Inferior parietal cortex (tissue), 1 donor: Measurements from ENCODE around the gene MRPL34.
"Not testable (repeated sequence)": the region's sequence is repeated elsewhere in the genome, so short reads cannot be mapped to it uniquely, and the experiment has no call there.

ENCODE experiments used
- DNase-seq: peaks from one replicate; pipeline ENCODE4 v3.0.0-alpha.2; 2016; ENCODE audit errors: extremely low spot score

Gene MRPL34

DNA sequence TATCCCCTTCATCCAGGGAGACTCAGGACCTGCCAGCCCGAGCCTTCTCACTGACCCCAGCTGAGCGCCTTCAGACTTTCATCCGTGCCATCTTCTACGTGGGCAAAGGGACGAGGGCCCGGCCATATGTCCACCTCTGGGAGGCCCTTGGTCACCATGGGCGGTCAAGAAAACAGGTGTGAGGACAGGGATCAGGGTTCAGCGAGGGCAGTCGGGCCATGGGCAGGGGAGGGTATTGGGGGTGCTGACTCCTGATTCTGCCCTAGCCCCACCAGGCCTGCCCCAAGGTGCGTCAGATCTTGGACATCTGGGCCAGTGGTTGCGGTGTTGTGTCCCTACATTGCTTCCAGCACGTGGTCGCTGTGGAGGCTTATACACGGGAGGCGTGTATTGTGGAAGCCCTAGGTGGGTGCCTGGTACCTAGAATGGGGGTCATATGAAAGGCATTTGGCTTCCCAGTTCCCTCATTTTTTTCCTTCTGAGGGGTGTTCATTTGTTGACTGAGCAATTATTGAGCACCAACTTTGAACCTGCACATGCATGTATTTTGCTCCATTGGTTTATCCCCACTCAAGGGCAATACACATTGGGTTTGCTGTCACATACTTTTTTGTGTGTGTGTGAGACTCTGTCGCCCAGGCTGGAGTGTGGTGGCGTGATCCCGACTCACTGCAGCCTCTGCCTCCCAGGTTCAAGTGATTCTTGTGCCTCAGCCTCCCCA lies 20.1 kb upstream of the MRPL34 start:
- DNase-seq = no peak

- DNase-seq = no peak
Measured at GRCh38 chr19:17286263-17286662, 19.4 kb upstream of the MRPL34 start.

DNA sequence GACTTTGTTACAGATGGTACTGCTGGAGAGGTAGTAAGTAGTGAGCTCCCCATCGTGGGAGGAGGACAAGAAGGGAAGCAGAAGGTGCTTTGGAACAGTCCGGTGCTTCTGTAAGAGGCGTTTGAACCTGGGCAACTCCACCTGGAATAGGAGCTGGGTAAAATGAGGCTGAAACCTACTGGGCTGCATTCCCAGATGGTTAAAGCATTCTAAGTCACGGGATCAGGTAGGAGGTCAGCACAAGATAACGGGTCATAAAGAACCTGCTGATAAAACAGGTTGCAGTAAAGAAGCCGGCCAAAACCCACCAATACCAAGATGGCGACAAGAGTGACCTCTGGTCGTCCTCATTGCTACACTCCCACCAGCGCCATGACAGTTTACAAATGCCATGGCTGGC lies 18.9 kb upstream of the MRPL34 start:
- DNase-seq = no peak

DNA sequence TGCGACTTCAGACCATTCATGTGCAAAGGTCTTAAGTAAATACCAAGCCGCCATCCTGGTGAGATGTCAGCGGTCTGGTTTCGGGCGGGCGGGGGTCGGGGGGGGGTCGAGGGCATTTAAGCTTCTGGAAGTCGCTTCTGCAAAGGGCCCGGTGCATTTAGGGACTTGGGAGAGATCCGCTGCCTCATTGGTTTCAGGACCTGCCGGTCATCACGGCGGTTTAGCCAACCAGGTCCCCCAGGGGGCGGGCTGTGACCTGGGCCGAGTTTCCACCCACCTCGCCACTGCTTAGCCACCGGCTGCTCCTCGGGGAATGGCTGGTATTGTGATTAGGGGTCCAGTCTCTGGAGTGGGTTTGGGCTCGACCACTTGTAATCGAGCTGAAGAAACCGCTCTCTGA lies 16.2 kb upstream of the MRPL34 start:
- peak; percentile 36 for DNase-seq

- peak; percentile 72 for DNase-seq
Measured at GRCh38 chr19:17292301-17293074, 13.2 kb upstream of the MRPL34 start.

DNA sequence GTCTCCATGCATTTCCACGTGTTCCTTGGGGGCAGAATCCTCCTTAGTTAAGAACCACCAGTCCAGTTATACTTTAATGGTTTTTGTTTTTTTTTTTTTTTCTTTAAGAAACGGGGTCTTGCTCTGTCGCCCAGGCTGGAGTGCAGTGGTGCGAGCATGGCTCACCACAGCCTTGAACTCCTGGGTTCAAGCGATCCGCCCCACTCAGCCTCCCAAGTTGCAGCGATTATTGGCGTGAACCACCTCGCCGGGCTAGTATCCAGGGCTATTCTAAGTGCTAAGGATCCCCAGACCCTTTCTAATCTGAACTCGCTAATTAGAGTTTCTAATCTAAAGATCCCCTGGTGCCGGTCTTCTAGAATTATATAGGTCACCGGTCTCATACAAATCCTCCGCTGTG lies 12.1 kb upstream of the MRPL34 start:
- no peak for DNase-seq

DNA sequence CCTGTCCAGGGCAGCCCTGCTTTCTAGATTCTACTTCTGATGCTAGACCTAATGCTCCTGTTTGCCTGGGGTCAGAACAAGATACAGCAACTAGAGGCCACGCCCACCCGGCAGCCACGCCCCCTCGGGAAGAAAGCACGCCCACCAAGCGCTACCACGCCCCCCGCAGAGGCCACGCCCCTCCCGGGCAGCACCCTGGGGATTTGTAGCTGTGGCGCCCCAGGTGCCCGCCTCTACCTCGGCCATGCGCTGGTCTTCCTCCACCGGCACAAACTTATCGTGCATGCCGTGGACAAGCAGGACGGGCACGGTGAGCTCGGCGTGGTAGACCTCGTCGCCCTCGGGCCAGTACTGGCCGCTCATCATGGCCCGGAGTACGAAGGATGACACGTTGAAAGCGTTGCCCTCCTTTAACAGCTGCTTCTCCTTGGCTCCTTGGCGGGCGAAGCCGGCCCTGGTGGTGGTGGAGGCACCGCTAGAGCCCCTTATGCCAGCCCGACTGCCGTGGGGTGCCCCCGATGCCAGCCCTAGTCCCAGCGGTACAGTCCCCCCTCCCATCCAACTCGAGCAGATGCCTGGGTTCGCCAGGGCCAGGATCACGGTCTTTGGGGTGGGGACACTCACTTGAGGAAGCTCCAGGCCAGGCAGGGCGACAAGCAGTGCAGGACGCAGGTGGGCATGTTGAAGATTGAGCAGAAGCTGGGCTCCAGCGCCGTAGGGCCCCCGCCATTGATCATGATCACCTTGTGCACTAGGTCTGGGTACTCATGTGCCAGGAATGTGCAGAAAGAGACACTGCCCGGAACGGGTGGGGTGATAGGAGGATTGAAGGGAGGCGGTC lies 11.4 kb upstream of the MRPL34 start:
- DNase-seq = no peak

DNA sequence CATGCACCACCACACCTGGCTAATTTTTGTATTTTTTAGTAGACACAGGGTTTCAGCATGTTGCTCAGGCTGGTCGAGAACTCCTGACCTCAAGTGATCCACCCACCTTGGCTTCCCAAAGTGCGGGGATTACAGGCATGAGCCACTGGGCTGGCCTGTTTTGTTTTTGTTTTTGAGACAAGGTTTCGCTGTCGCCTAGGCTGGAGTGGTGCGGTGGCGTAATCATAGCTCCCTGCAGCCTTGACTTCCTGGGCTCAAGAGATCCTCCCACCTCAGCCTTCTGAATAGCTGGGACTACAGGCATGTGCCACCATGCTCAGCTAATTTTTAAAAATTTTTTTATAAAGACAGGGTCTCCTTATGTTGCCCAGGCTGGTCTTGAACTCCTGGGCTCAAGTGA lies 10.1 kb upstream of the MRPL34 start:
- not testable (repeated sequence) for DNase-seq

DNA sequence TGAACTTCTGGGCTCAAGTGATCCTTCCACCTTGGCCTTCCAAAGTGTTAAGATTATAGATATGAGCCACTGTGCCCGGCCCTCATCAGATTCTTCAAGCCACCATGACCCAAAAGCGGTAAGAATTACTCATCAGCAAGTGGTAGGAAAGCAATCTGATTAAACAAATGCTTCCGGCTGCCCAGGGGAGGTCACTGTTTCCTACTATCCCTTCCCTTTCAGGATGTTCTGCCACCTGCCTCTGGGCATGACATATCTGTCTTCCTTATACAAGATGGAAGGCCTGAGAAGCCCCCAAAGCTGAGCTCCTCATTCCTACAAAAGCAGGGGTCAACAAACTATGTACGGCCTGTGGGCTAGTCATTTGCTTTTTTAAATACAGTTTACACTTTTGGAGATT lies 9.4 kb upstream of the MRPL34 start:
- DNase-seq = no peak

DNA sequence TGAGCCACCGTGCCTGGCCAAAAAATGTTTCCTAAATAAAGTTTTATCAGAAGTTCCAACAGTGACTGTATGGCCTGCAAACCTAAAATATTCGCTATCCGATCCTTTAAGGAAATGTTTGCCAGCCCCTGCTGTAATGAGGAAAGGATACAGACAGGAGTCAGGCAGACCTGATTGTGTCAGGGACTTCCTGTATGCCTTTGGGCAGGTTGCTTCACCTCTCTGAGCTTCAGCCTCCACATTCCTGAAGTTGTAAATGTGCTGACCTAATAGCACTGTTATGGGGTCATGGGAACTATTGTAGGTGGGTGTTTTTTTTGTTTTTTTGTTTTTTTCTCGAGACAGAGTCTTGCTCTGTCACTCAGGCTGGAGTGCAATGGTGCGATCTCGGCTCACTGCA lies 8.7 kb upstream of the MRPL34 start:
- DNase-seq = no peak

DNA sequence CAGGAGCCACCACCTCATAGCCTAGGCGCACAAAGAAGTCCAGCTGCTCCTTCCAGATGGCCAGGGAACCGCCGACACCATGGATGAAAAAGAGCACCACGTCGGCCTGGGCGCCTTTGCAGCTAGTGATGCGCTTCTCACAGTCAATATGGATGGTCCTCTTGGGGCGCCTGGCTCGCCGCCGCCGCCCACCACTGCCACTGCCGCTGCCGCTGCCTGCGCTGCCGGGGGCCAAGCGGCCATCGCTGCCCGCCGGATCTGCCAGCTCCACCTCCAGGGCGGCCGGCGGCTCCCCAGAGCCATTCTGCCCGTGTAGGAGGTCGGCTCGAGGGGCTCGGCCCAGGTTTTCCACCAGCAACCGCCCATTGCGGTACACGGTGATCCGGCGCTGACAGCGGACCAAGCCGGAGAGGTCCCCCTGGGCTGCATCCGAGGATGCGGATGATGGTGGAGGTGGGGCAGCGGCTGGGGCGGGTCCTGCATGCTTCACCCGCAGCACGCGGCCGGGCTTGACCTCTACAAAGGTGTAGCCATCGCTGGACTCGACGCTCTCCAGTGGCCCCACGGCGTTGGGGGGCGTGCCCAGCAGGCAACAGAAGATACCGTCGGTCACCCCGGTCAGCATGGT lies 4.6 kb upstream of the MRPL34 start:
- DNase-seq = no peak

DNA sequence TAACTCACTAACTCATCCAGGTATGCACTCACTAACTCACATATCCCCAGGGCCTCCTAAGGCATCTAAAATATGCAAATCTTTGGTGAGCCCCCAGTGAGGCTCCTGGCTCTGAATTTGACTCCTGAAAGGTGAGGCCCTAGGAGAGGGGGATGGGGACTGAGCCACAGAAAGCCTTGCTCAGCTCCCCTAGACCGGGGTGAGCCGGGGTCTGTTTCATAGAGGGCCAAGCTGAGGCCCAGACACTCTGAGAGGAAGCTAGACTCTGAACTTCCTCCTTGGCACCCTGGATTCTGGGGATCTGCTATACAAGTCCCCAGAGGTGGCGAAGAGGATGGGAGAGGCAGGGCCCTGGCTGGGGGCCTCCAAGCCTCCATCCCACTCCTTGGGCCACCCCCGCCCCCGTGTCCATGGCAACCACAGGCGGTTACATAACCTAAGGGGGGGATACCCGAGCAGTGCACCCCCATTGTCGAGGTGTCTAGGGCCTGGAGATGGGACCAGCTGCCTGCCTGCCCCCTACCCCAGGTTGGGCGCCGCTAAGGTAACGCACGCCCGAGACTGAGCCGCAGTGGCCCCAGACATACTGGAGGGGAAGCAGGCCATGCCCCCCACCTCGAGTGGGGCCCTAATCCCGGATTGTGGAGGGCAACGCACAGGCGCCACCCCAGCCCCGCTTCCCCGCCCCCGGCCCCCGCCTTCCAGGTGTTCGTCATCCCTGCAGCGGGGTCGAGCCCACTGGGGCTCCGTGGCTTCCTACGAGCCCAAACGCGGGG lies 3.1 kb upstream of the MRPL34 start:
- no peak for DNase-seq

GRCh38 chr19:17303167-17303939 lies 2.3 kb upstream of the MRPL34 start, which contains the start of gene ABHD8:
Gene ABHD8, minus strand, starts transcription at chr19:17303425. Its CDS starts 1,809 bp downstream, at chr19:17301616.
- peak; percentile 91 for DNase-seq

GRCh38 chr19:17303940-17304267 lies 1.8 kb upstream of the MRPL34 start:
- no peak for DNase-seq

DNA sequence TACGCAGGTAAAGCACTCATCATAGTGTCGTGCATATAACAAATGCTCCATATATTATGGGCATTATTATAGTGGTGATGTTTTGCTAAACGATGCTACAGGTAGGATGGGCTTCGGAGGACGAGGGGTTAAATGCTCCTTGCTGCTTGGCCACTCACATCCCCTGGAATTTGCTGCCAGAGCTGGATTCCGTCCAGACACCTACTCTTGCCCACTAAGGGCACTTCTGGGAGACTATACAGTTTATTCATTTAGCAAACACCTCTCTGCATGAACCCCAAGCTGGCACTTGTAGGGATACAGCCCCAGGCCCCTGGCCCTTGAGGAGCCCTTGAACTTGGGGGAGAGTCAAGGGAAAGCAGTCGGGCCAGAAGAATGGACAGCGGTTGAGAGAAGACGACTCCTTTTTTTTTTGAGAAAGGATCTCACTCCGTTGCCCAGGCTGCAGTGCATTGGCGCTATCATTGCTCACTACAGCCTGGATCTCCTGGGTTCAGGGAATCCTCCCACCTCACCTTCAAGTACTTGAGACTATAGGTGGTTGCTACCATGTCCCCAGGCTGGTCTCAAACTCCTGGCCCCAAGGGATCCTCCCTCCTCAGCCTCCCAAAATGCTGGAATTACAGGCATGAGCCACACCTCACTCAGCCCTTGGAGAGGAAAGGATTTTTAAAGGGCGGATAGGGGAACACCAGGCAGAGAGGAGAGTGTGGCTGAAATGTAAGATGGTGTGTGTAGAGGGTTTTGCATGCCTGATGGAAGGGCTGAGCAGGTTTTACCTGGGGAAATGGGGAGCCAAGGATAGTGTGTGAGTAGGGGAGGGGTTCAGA lies 1.1 kb upstream of the MRPL34 start:
- no peak for DNase-seq

DNA sequence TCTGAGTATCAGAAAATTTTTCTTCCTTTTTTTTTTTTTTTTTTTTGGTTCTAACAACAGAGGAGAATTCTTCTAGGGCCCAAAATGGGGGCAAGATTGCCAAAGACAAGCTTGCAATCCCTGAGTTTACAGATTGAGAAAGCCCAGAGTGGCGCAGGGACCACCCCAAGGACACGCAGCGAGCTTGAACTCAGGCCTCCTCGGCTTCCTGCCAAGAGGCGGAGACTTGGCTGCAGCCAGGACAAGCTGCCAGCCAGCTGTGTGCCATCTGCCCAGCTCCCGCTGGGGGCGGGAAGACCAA lies 506 bp upstream of the MRPL34 start:
- DNase-seq = no peak

DNA sequence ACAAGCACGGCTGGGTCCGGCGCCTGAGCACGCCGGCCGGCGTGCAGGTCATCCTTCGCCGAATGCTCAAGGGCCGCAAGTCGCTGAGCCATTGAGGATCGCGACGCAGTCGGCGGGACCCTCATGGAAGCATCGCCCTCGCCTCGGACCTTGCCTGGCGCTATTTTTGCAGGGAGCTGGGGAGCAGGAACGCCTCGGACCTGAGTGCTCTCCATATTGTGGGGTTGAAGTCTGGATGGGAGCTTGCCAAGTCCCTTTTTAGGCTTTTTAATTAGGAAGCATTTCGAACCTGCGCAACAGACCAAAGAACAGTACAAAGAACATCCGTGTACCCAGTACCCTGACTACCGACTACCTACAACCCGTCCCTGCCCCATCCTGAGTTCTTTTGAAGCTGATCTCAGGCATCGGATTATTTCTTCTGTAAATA lies 628 bp downstream of the MRPL34 start:
- no peak for DNase-seq

- DNase-seq = no peak
Measured at GRCh38 chr19:17307876-17308377, 2.3 kb downstream of the MRPL34 start.

DNA sequence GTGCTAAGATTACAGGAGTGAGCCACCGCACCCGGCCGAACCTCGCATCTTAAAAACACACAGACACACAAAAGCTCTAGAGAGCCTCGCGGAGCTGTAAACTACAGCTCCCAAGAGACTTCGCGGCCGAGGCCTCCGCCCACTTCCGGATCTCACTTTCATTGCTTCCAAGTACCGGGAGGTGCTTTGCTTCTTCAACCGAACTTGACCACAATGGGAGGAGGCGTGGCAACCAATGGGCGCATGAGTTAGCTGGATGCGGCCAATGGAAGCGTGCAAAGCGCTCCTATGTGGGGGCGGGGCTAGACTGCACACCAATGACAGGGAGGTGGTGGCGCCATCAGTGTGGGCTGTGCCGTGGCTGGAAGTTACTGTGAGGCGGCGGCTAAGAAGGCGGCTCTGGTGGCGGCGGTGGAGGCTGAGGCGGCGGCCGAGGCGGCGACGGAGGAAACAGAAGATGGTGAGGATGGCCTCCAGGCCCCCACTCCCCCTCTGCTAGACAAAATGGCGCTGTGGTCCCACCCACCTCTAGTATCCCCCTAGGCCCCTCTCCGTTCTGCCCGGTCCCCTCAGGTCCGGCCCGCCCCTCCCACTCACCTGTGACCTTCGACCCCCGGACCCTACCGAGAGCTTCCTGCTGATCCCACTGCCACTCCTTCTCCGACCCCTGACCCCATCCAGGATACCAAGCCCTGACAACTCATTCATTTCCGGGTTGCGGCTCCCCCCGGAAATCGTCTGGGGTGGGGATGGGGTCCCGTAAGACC lies 3.7 kb downstream of the MRPL34 start, which contains the start of gene DDA1:
DDA1 (plus strand) TSS at position 366 of the 767 bp plus-strand sequence; CDS start at position 458, 92 bp downstream.
- DNase-seq = peak; percentile 100
